ENCODE measurements around the gene LIPT2.

Gene LIPT2

DNA sequence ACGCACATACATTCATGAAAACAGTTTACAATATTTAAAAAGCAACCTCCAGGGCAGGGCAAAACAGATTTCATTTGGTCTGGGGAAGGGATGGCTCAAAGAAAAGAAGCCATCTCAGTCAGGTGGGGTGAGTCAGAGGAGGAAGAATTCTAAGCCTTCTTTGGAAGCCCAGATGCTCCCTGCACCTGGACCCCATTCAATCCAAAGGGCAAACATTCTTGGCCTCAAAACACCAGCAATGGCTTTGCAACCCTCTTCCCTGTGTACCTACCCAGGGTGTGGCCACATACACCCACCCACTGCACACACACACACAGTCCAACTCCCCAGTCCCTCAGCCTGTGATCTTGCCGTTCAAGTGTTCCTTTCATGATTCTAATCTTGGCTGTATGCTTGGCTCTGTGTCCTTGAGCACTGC lies 28.2 kb downstream of the LIPT2 start:
- Mint-ChIP-seq H3K9me3 (no peaks in the 10 kb centered on the region), H3K4me3 (no peak overlapping the region), H3K36me3 (ENCODE audit: low read depth) (no peaks in the 10 kb centered on the region), H3K27ac (no peak overlapping the region), H3K4me1 (ENCODE audit: low read depth) (peaks cover 3% of the 10 kb centered on the region), H3K27me3 (peaks cover 36% of the 10 kb centered on the region)
- DNase-seq: no peak

DNA sequence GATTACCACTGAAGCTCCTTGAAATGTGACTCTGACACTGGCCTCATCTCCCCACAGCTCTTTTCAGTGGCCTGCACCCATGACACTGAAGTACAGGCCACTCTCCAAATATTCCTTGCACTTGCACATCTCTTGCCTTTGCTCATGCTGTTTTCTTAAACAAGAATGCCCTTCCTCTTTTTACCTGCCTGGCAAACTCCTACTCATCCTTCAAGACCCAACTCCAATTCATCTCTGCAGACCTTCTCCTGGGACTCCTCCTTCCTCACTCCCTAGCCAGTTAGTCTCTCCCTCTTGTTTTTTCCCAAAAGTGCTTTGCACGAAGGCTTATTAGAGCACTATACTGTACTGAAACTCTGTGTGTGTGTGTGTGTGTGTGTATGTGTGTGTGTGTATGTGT lies 28.8 kb downstream of the LIPT2 start:
- no peaks in the 10 kb centered on the region for H3K9me3 Mint-ChIP-seq
- no peak for DNase-seq
- H3K27me3 Mint-ChIP-seq: peaks cover 36% of the 10 kb centered on the region
- H3K36me3 Mint-ChIP-seq (ENCODE audit: low read depth): no peaks in the 10 kb centered on the region
- peaks cover 3% of the 10 kb centered on the region for H3K4me1 Mint-ChIP-seq (ENCODE audit: low read depth)
- no peak overlapping the region for H3K4me3 Mint-ChIP-seq
- no peak overlapping the region for H3K27ac Mint-ChIP-seq

- Mint-ChIP-seq H3K4me1 (ENCODE audit: low read depth) (peaks cover 3% of the 10 kb centered on the region), H3K4me3 (no peak overlapping the region), H3K9me3 (no peaks in the 10 kb centered on the region), H3K27ac (no peak overlapping the region), H3K36me3 (ENCODE audit: low read depth) (no peaks in the 10 kb centered on the region), H3K27me3 (peaks cover 30% of the 10 kb centered on the region)
- DNase-seq: no peak
Observed at GRCh38 chr11:74463216-74463615, 30.3 kb downstream of the LIPT2 start.

GRCh38 chr11:74462631-74463030 lies 30.9 kb downstream of the LIPT2 start:
- Mint-ChIP-seq H3K36me3 (ENCODE audit: low read depth) (no peaks in the 10 kb centered on the region), H3K27ac (no peak overlapping the region), H3K4me1 (ENCODE audit: low read depth) (peaks cover 1% of the 10 kb centered on the region), H3K4me3 (no peak overlapping the region), H3K27me3 (peaks cover 24% of the 10 kb centered on the region), H3K9me3 (no peaks in the 10 kb centered on the region)
- no peak for DNase-seq

- H3K4me3 Mint-ChIP-seq: no peak overlapping the region
- no peaks in the 10 kb centered on the region for H3K36me3 Mint-ChIP-seq (ENCODE audit: low read depth)
- H3K27ac Mint-ChIP-seq: no peak overlapping the region
- no peaks in the 10 kb centered on the region for H3K9me3 Mint-ChIP-seq
- DNase-seq: no peak
- no peaks in the 10 kb centered on the region for H3K4me1 Mint-ChIP-seq (ENCODE audit: low read depth)
- H3K27me3 Mint-ChIP-seq: peaks cover 22% of the 10 kb centered on the region
Observed at GRCh38 chr11:74462009-74462408, 31.5 kb downstream of the LIPT2 start.

GRCh38 chr11:74460481-74461154 lies 32.9 kb downstream of the LIPT2 start:
- Mint-ChIP-seq H3K9me3 (no peaks in the 10 kb centered on the region), H3K36me3 (ENCODE audit: low read depth) (no peaks in the 10 kb centered on the region), H3K4me3 (no peak overlapping the region), H3K27me3 (peaks cover 8% of the 10 kb centered on the region), H3K27ac (no peak overlapping the region), H3K4me1 (ENCODE audit: low read depth) (no peaks in the 10 kb centered on the region)
- no peak for DNase-seq

DNA sequence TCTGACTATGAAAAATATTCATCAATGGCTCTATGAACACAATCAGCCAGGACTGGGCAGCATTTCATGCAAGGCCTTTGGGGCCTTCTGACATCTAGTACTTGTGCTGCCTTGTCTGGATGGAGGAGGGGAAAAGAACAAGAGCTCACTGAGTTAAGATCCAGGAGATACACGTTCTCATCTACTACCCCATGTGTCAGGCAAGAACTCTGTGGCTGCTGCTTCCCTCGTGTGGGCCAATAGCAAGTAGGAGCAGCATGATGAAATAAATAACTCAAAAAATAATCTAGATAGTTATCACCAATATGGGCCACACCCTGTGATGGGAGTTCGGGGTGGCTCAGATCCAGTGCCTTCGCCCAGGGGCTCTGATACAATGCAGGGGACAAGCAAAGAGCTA lies 33.5 kb downstream of the LIPT2 start:
- H3K4me3 Mint-ChIP-seq: no peak overlapping the region
- H3K9me3 Mint-ChIP-seq: no peaks in the 10 kb centered on the region
- DNase-seq: no peak
- H3K36me3 Mint-ChIP-seq (ENCODE audit: low read depth): no peaks in the 10 kb centered on the region
- H3K27ac Mint-ChIP-seq: no peak overlapping the region
- peaks cover 4% of the 10 kb centered on the region for H3K27me3 Mint-ChIP-seq
- H3K4me1 Mint-ChIP-seq (ENCODE audit: low read depth): no peaks in the 10 kb centered on the region

- DNase-seq: no peak
- H3K9me3 Mint-ChIP-seq: no peaks in the 10 kb centered on the region
- no peaks in the 10 kb centered on the region for H3K36me3 Mint-ChIP-seq (ENCODE audit: low read depth)
- H3K4me3 Mint-ChIP-seq: no peak overlapping the region
- H3K4me1 Mint-ChIP-seq (ENCODE audit: low read depth): no peaks in the 10 kb centered on the region
- no peak overlapping the region for H3K27ac Mint-ChIP-seq
- peaks cover under 1% of the 10 kb centered on the region for H3K27me3 Mint-ChIP-seq
Observed at GRCh38 chr11:74459584-74459983, 33.9 kb downstream of the LIPT2 start.

DNA sequence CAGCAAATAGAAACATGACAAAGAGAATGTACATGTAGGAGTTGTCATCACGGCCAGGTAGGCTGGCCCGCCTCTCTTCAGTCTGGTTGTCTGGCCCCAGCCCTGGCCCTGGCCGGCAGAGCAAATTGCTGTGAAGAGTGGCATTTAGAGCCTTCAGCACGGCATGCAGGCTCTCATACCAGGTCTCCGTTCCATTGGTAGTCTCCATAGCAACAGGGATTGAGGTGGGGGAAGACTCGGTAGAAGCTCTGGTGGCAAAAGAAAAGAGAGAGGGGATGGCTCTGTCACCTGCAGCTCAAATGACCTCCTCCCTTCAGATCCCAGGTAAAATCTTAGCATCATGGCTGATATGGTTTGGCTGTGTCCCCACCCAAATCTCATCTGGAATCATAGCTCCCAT lies 36.2 kb downstream of the LIPT2 start:
- H3K9me3 Mint-ChIP-seq: no peaks in the 10 kb centered on the region
- H3K27me3 Mint-ChIP-seq: peaks cover 8% of the 10 kb centered on the region
- no peak overlapping the region for H3K27ac Mint-ChIP-seq
- H3K4me1 Mint-ChIP-seq (ENCODE audit: low read depth): no peaks in the 10 kb centered on the region
- H3K4me3 Mint-ChIP-seq: no peak overlapping the region
- no peak for DNase-seq
- no peaks in the 10 kb centered on the region for H3K36me3 Mint-ChIP-seq (ENCODE audit: low read depth)

GRCh38 chr11:74453373-74453975 lies 40.0 kb downstream of the LIPT2 start:
- H3K9me3 Mint-ChIP-seq: no peaks in the 10 kb centered on the region

DNA sequence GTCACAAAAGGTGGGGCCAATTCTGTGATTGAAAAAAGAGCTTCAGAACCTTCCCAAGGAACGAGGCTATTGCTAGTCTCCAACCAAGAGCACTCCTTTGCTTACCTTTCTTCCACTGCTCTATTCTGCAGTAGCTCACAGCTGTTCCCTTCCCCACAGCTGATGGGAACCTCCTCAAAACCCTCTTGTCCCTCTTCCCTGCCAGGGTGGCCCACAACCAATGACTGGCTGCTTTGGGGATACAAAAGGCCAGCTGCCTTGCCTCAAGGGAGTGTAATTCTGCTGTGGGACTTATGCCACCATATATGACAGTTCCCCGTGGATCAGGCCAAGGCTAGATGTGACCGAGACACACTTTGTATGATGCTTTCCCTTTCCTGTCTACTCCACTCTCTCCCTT lies 41.2 kb downstream of the LIPT2 start:
- Mint-ChIP-seq H3K36me3 (ENCODE audit: low read depth) (no peaks in the 10 kb centered on the region), H3K4me3 (no peak overlapping the region), H3K27me3 (peaks cover 14% of the 10 kb centered on the region), H3K4me1 (ENCODE audit: low read depth) (peaks cover 5% of the 10 kb centered on the region), H3K9me3 (no peaks in the 10 kb centered on the region), H3K27ac (no peak overlapping the region)
- DNase-seq: no peak

More at GRCh38 chr11:74453373-74453975, 40.0 kb downstream of the LIPT2 start:
- Mint-ChIP-seq H3K4me3 (no peak overlapping the region), H3K27ac (no peak overlapping the region), H3K27me3 (peaks cover 14% of the 10 kb centered on the region), H3K36me3 (ENCODE audit: low read depth) (no peaks in the 10 kb centered on the region), H3K4me1 (ENCODE audit: low read depth) (peaks cover 5% of the 10 kb centered on the region)
- DNase-seq: peak; percentile 70

GRCh38 chr11:74450318-74450717 lies 43.2 kb downstream of the LIPT2 start:
- Mint-ChIP-seq H3K4me1 (ENCODE audit: low read depth) (peaks cover 5% of the 10 kb centered on the region), H3K27ac (no peak overlapping the region), H3K9me3 (no peaks in the 10 kb centered on the region), H3K36me3 (ENCODE audit: low read depth) (no peaks in the 10 kb centered on the region), H3K27me3 (peaks cover 14% of the 10 kb centered on the region), H3K4me3 (no peak overlapping the region)
- no peak for DNase-seq

- Mint-ChIP-seq H3K4me1 (ENCODE audit: low read depth) (peaks cover 5% of the 10 kb centered on the region), H3K27me3 (peaks cover 14% of the 10 kb centered on the region), H3K36me3 (ENCODE audit: low read depth) (no peaks in the 10 kb centered on the region), H3K9me3 (no peaks in the 10 kb centered on the region), H3K27ac (no peak overlapping the region), H3K4me3 (no peak overlapping the region)
- DNase-seq: peak; percentile 37
Observed at GRCh38 chr11:74449369-74449931, 44.1 kb downstream of the LIPT2 start.

DNA sequence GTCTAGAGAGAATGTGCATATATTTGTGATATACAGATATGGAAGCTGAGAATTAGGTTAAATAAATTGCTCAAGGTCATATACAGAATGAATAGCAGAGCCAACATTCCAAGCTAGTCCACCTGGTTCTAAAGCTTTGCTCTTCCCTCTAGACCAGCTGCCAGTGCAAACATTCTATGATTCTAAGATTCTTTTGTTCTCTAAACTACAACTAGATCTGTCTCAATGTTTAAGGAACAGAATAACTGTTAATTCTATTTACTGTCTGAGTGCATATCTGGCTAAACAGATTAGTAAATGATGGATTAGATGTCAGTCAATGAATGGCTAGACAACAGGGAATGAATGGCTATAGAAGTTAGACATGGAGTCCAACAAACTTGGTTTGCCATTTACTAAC lies 45.8 kb downstream of the LIPT2 start:
- Mint-ChIP-seq H3K4me3 (no peak overlapping the region), H3K27me3 (peaks cover 8% of the 10 kb centered on the region), H3K9me3 (no peaks in the 10 kb centered on the region), H3K27ac (no peak overlapping the region), H3K4me1 (ENCODE audit: low read depth) (peaks cover 5% of the 10 kb centered on the region), H3K36me3 (ENCODE audit: low read depth) (no peaks in the 10 kb centered on the region)
- no peak for DNase-seq

DNA sequence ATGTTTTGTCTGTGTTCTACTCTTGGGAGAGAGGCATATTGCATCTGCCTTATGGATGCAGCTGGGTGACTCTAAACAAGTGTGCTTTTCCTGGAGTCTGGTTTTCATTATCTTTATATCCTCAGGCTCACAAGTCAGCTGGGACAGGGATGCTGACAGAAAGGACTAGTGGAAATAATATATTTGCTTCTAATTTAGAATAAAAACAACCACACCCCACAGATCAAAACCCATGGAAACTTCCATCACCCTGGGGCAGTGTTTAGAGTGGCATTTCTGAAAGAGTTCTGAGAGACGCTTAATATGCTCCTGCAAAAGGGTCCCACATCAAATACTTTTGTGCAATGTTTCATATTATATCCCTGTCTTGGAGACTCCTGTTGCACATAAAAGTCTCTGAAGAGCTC lies 47.0 kb downstream of the LIPT2 start:
- no peaks in the 10 kb centered on the region for H3K36me3 Mint-ChIP-seq (ENCODE audit: low read depth)
- H3K27ac Mint-ChIP-seq: no peak overlapping the region
- H3K4me1 Mint-ChIP-seq (ENCODE audit: low read depth): peaks cover 5% of the 10 kb centered on the region
- DNase-seq: no peak
- H3K4me3 Mint-ChIP-seq: no peak overlapping the region
- peaks cover 3% of the 10 kb centered on the region for H3K27me3 Mint-ChIP-seq
- no peaks in the 10 kb centered on the region for H3K9me3 Mint-ChIP-seq

All from activated T-cell treated with anti-CD3 and anti-CD28 coated beads, Interleukin-2, amount 50 U/mL, for 24 hours (primary cell).